Measurements from ENCODE around the gene TMEM38A.
"Not testable (repeated sequence)": the region's sequence is repeated elsewhere in the genome, so short reads cannot be mapped to it uniquely, and the experiment has no call there.

TMEM38A gene

DNA sequence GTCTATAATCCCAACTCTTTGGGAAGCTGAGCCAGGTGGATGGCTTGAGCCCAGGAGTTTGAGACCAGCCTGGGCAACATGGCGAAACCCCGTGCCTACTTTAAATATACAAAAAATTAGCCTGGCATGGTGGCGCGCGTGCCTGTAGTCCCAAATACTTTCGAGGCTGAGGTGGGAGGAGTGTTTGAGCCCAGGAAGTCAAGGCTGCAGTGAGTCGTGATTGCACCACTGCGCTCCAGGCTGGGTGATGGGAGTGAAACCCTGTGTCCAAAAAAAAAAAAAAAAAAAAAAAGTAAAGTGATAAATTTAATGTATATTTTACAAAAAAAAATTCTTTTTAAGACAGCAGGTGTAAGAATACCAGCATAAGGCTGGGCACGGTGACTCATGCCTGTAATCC lies 17.6 kb downstream of the TMEM38A start:
- no peak for DNase-seq

DNA sequence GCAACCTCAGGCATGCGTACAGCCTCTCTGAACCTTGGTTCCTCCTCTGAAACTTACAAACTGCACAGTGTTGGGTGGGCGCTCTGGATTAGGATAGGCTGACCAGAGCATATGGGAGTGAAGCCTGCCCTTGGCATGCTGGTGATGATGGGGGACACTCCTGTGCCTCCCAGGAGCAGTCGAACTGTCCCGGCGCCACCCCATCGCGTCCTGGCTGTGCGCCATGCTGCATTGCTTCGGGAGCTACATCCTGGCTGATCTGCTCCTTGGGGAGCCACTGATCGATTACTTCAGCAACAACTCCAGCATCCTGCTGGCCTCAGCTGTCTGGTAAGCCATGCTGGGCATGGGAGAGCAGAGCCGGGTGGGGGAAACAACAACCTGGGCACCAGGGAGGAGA lies 18.9 kb downstream of the TMEM38A start:
- DNase-seq, result no peak

DNA sequence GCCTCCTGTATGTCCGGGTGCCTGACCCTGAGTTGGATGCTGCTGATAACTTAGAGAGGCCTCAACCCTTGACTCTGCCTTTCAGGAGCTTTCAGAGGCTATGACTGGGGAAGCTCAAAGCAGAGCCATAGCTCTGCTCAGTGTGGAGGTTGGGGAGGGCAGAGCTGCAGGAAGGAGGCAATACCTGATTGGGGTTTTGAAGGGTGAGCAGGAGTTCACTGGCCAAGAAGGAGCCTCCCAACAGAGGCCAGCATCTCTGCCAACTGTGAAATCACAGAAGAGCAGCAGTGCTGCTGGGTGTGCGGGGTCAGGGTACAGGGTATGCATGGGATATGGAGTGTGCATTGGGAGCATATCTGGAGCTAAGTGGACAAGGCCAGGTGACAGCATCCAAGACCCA lies 21.6 kb downstream of the TMEM38A start:
- no peak for DNase-seq

DNA sequence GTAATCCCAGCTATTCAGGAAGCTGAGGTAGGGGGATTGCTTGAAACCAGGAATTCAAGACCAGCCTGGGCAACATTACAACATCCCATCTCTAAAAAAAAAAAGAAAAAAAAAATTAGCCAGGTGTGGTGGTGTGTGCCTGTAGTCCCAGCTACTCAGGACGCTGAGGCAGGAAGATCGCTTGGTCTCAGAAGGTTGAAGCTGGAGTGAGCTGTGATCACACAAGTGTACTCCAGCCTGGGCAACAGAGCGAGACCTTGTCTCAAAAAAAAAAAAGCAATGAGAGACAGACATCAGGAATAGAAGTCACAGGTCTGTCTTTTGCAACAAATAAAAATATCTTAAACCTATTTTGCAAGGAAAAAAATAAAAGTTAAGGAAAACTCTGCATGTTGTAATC lies 23.3 kb downstream of the TMEM38A start:
- DNase-seq, result no peak

DNA sequence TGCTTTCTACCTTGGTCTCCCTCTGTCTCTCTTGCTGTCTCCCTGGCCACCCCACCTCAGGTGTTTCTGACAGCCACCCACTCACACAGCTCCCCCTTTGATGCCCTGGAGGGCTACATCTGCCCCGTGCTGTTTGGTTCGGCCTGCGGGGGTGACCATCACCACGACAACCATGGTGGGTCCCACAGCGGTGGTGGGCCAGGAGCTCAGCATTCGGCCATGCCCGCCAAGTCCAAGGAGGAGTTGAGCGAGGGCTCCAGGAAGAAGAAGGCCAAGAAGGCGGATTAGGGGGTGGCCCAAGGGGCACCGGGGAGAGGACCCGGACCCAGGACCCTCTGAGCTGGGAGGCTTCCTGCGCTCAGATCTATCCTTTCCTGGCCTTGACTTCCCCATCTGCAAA lies 27.1 kb downstream of the TMEM38A start:
- DNase-seq, result no peak

DNA sequence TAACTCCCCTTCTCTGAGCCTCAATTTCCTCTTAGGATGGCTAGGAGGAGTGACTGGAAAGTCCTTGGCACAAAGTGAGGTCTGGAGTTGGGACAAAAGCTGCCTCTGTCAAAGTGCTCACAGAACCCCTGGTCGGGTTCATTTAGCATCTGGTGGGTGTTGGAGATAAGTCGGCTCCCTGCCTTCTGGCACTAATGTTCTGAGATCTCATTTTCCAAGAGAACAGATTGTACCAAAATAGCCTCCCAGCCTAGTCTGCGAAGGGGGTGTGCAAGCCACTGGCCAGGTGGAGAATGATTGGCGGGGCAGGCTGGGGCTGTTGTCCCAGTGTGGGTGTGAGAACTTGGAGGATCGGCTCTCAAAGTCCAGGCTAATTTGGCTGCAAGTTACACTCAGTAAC lies 38.0 kb downstream of the TMEM38A start:
- DNase-seq, result no peak

DNA sequence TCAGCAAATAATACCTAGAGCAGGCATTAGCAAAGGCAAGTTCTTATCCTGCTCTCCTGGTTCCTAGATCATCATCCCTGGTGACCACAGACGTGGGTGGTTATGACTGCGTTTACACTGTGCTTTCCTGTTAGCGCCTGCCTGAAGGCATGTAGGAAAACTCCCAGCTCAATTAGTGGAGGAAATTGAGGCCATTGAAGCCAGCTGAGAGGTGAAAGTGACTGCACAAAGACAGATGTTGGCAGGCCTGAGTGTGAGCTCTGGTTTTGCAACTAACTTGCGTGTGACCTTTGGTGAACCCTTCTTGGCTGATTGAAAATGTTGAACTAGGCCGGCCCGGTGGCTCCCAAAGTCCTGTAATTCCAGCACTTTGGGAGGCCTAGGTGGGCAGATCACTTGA lies 41.2 kb downstream of the TMEM38A start:
- no peak for DNase-seq

DNA sequence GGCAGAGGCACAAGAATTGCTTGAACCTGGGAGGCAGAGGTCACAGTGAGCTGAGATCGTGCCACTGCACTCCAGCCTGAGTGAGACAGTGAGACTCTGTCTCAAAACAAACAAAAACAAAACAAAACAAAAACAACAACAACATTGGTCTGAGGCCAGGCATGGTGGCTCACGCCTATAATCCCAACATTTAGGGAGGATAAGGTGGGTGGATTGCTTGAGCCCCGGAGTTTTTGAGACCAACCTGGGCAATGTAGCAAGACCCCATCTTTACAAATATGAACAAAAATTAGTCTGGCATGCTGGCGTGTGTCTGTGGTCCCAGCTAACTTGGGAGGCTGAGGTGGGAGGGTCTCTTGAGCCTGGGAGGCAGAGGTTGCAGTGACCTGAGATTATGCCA lies 42.7 kb downstream of the TMEM38A start:
- DNase-seq, result no peak

DNA sequence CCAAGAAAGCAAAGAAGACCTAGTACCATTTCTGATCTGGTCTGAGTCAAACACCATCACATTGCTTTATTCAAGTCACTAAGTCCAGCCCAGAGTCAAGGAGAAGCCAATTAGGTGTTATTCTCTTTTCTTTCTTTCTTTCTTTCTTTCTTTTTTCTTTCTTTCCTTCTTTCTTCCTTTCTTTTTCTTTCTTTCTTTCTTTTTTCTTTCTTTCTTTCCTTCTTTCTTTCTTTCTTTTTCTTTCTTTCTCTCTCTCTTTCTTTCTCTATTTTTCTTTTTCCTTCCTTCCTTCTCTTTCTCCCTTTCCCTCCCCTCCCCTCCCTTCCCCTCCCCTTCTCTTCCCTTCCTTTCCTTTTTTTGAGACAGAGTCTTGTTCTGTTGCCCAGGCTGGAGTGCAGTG lies 49.9 kb downstream of the TMEM38A start:
- not testable (repeated sequence) for DNase-seq

DNA sequence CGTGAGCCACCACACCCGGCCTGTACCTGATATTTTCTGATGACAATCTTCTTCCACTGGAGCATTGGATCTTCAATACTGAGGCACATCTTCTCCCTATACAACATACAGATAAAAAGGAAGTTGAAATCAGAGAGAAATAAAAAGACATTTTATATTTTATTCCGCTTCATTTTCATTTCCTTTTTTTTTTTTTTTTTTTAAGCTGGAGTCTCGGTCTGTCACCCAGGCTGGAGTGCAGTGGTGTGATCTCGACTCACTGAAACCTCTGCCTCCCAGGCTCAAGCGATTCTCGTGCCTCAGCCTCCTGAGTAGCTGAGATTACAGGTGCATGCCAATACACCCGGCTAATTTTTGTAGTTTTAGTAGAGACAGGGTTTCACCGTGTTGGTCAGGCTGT lies 51.4 kb downstream of the TMEM38A start:
- DNase-seq, result not testable (repeated sequence)

DNA sequence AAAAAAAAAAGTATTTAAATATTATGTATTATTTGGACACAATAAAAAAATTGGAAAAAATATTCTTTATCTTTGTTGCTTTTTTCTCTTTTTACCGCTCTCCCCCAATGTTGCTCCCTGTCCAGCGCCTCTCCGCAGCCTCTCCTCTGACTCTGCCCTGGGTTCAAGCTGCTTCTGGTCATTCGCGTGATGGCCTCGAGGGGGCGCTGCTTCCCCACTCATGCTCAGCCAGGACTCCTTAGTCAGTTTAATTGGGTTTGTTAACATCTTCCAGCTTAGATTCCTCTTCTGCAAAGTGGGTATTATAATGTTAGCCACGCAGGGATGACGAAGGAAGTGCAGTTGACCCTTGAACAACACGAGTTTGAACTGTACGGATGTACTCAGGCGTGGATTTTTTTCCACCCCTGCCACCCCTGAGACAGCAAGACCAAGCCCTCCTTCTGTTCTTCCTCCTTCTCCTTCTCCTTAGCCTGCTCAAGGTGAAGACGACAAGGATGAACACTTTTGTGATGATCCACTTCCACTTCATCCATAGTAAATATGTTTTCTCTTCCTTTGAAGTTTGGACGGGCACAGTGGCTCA lies 53.9 kb downstream of the TMEM38A start:
- peak in 3 of 5 donors; percentile 7 to 47 (median 14) for DNase-seq

DNA sequence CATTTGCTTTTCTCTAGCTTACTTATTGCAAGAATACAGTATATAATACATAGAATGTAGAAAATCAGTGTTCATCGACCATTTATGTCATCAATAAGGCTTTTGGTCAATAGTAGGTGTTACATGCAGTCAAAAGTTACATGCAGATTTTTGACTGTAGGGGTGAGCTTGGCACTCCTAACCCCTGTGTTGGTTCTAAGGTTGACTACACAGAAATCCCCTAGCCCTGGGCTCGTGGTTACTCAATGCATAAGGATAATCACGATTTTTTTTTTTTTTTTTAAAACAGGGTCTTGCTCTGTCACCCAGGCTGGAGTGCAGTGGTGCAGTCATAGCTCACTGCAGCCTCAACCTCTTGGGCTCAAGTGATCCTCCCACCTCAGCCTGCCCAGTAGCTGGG lies 54.7 kb downstream of the TMEM38A start:
- no peak for DNase-seq

DNA sequence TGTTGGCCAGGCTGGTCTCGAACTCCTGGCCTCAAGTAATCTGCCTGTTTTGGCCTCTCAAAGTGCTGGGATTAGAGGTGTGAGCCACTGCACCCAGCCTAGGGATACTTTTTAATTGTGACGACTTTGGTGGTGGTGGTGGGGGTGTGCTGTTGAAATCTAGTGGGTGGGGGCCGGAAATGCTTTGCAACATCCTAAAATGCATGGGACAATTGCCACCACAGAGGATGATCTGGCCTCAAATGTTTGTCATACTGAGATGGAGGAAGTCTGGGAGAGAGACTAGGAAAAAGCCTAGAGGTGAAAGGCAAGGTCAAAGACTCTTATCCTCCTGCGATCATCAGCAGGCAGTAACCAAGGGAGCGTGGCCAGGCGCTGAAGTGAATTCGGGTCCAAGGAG lies 60.1 kb downstream of the TMEM38A start:
- DNase-seq, result no peak

DNA sequence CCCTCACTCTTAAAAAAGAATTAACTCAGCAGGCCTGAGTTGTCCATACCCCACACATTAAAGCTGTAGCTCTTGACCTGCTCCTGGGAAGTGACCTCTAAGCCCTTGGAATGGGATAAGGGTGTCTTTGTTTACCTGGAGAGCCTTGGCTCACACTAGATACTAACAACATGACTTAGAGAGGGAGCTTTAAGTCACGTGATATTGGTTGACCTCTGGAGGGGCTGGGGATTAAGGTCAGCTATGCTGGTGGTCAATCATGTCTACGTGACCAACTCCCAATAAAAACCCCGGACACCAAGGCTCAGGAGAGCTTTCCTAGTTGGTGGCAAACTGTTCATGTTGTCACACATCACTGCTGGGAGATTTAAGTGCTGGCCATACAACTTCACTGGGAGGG lies 61.7 kb downstream of the TMEM38A start:
- DNase-seq, result no peak

DNA sequence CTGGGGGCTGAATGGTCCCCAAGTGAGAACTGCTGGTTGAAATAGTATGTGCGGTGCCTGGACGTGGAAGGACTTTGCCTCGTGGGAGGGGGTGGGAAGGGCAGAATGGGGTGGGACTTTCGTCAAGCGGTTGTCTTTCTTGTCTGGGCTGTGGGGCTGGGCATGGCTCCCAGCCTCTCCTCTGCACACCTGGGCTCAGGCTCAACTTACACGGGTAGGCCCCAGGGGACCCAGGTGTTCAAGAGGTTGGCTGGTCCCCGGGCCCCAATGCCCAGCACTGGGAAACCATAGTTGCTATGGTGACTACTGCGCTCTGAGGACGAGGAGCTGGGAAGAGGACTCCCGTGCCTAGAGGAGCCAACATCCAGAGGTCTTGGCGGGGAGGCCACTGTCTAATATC lies 66.0 kb downstream of the TMEM38A start:
- no peak for DNase-seq

DNA sequence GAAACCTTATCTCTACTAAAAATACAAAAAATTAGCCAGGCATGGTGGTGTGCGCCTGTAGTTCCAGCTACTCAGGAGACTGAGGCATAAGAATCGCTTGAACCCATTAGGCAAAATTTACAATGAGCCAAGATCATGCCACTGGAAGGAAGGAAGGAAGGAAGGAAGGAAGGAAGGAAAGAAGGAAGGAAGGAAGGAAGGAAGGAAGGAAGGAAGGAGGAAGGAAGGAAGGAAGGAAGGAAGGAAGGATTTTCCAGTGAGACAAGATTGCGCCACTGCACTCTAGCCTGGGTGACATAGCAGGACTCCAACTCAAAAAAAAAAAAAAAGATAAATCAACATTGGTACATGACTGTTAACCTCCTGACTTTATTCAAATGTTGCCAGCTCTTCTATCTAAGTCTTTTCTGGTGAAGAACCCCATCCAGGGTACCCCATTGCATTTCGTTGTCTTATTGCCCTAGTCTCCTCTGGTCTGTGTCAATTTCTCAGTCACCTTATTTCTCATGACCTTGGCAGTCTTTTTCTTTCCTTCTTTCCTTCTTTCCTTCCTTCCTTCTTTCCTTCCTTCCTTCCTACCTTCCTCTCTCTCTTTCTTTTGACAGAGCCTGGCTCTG lies 74.8 kb downstream of the TMEM38A start:
- DNase-seq, result not testable (repeated sequence)

DNA sequence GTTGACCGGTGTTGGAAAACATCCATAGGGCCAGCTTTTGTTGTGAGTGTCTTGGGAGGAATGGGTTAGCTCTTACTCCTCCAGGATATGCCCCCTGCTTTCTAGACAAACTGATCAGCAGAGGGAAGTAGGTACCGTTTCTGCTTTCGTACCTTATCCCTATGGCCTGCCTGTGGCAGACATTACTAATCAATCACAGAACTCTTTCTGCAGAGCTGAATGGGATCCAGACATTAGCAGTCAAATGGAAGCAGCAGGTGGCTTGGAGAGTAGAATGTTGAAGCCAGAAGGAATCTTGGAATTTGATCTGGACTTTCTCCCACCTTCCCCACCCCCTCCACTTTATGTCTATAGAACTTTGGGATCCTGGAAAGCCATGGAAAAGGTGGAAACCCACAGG lies 75.8 kb downstream of the TMEM38A start:
- no peak for DNase-seq

DNA sequence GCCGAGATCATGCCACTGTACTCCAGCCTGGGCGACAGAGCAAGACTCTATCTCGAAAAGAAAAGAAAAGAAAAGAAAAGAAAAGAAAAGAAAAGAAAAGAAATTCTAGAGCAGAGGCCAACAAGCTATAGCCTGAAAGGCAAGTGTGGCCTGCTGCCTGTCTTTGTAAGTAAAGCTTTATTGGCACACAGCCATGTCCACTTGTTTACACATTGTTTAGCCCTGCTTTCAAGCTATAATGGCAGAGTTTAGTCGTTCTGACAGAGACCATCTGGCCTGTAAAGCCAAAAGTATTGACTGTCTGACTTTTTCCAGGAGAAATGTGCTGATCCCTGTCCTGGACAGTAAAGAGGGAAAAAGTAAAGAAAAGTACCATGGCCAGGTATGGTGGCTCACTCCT lies 77.0 kb downstream of the TMEM38A start:
- DNase-seq, result no peak

DNA sequence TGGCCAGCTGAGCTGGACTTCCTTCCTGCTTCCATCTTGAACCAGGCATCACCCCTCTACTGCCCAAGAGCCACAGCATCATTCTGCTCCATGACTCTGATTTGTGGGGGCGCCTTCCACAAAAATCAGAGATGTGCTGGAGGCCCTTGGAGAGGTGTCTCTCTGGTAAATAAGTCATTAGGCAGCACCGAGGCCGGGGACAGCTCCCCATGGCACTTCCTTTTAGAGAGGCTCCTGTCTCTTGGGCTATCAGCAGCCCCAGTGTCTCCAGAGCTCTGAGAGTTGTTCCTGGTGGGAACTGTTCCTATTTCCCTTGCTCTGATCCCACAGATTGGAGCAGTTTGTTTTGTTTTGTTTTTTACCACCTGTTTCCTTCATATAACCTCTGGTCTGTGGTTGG lies 78.6 kb downstream of the TMEM38A start:
- DNase-seq, result no peak

All from T-helper 1 cell (primary cell).